ENCODE data around the gene CCDC82. TPM values are rescaled to one million over a fixed set of nuclear protein-coding genes. Genes with fewer than 3 reads are reported as not detected.

The CCDC82 gene
- total RNA-seq, 1 donor from 2014 or later, result 68.8 TPM

- no peak for DNase-seq
Observed at GRCh38 chr11:96328395-96329010, 61.2 kb downstream of the CCDC82 start.

- DNase-seq, result no peak
Observed at GRCh38 chr11:96326959-96327358, 62.8 kb downstream of the CCDC82 start.

- no peak for DNase-seq
Observed at GRCh38 chr11:96324912-96325311, 64.8 kb downstream of the CCDC82 start.

- no peak for DNase-seq
Observed at GRCh38 chr11:96323642-96323985, 66.1 kb downstream of the CCDC82 start.

- no peak for DNase-seq
Observed at GRCh38 chr11:96322775-96323641, 66.7 kb downstream of the CCDC82 start.

- no peak for DNase-seq
Observed at GRCh38 chr11:96321091-96321490, 68.6 kb downstream of the CCDC82 start.

- no peak for DNase-seq
Observed at GRCh38 chr11:96319898-96320656, 69.6 kb downstream of the CCDC82 start.

GRCh38 chr11:96318850-96319249 lies 70.9 kb downstream of the CCDC82 start:
- no peak for DNase-seq

GRCh38 chr11:96318399-96318798 lies 71.3 kb downstream of the CCDC82 start:
- no peak for DNase-seq

GRCh38 chr11:96317985-96318384 lies 71.7 kb downstream of the CCDC82 start:
- no peak for DNase-seq

- no peak for DNase-seq
Observed at GRCh38 chr11:96317571-96317970, 72.1 kb downstream of the CCDC82 start.

- DNase-seq, result no peak
Observed at GRCh38 chr11:96316869-96317268, 72.8 kb downstream of the CCDC82 start.

GRCh38 chr11:96315476-96315875 lies 74.2 kb downstream of the CCDC82 start:
- no peak for DNase-seq

GRCh38 chr11:96314326-96315020 lies 75.2 kb downstream of the CCDC82 start:
- DNase-seq, result no peak

- no peak for DNase-seq
Observed at GRCh38 chr11:96313163-96313562, 76.5 kb downstream of the CCDC82 start.

GRCh38 chr11:96311120-96311568 lies 78.6 kb downstream of the CCDC82 start:
- no peak for DNase-seq

- DNase-seq, result no peak
Observed at GRCh38 chr11:96310236-96310635, 79.5 kb downstream of the CCDC82 start.

GRCh38 chr11:96309643-96310017 lies 80.1 kb downstream of the CCDC82 start:
- DNase-seq, result no peak

- no peak for DNase-seq
Observed at GRCh38 chr11:96309016-96309642, 80.6 kb downstream of the CCDC82 start.

GRCh38 chr11:96307776-96308140 lies 82.0 kb downstream of the CCDC82 start:
- DNase-seq, result no peak

- peak; percentile 15 for DNase-seq
Observed at GRCh38 chr11:96306933-96307775, 82.6 kb downstream of the CCDC82 start.

All from occipital lobe (tissue), 2 donors.